Esophagus muscularis mucosa (tissue), 4 donors: Measurements from ENCODE around the gene ASAP2.
A peak's percentile ranks its signal among the peaks of the same experiment; 100 is the strongest.

ENCODE experiments used
- EP300 ChIP-seq: sonication (generic); formaldehyde crosslinking; IDR thresholded peaks from one replicate; pipeline ENCODE4 v1.6.1; 2017; ENCODE audit warnings: antibody characterized with exemption
- POLR2AphosphoS5 ChIP-seq, 2 donors: sonication (generic); formaldehyde crosslinking; IDR thresholded peaks; one replicate each; pipeline ENCODE4 v1.6.1; 2017; ENCODE audit warnings: antibody characterized with exemption in 2 of 2
- TF ChIP-seq, protein P1 (sequence below), 3 experiments: fragments of 200-600 bp in 2 of 3; fragments of 450-650 bp in 1 of 3; sonication (generic) in 2 of 3; IDR thresholded peaks; one replicate each; pipeline ENCODE4 v1.5.1; 2017 to 2019; ENCODE audit warnings: antibody characterized with exemption in 3 of 3, mild to moderate bottlenecking in 2 of 3, moderate library complexity in 1 of 3

DNA sequence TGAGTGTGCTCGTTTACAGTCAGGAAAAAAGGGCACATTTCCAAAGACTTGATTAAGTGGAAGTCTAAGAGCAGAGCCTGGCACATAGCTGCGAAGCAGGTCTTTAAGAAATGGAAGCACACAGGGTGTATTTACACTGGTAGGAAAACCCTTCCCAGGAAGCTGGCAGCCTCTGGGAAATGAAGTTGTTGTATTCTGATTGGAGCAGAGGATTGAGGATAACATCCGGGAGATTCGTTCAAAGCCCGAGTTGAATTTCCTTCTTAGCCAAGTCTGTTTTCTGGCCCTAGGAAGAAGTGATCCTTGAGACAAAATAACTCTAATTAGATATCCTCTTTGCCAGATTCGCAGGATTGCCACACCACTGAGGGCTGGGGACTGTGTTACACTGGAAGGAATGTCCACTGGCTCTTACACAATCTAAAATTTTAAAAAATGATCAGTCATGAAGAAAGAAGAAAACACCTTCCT is 140.8 kb downstream of the ASAP2 start:
- TF ChIP-seq, protein P1, sequence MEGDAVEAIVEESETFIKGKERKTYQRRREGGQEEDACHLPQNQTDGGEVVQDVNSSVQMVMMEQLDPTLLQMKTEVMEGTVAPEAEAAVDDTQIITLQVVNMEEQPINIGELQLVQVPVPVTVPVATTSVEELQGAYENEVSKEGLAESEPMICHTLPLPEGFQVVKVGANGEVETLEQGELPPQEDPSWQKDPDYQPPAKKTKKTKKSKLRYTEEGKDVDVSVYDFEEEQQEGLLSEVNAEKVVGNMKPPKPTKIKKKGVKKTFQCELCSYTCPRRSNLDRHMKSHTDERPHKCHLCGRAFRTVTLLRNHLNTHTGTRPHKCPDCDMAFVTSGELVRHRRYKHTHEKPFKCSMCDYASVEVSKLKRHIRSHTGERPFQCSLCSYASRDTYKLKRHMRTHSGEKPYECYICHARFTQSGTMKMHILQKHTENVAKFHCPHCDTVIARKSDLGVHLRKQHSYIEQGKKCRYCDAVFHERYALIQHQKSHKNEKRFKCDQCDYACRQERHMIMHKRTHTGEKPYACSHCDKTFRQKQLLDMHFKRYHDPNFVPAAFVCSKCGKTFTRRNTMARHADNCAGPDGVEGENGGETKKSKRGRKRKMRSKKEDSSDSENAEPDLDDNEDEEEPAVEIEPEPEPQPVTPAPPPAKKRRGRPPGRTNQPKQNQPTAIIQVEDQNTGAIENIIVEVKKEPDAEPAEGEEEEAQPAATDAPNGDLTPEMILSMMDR (IDR thresholded peaks at IDR 0.05) = no peak
- TF ChIP-seq POLR2AphosphoS5 (IDR thresholded peaks at IDR 0.05) (peak; percentile 50 to 52), EP300 (no peak)
